ENCODE data around the gene NDUFAF7.

DNA sequence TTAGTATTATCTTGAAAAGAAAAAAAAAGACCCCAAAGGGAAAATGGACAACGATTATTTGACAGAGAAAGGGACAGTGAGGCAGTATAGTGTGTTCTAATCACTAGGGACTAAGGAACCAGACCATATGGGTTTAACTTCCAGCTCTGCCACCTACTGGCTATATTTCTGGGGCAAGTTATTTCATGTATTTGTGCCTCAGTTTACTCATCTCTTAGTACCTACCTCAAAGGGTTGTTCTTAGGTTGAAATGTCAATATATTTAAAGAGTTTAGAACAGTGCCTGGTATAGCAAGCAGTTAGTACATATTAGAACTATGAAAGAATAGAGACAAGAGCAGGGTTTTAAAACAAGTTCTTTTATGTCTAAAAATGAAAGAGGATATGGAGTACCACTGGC is 50.5 kb downstream of the NDUFAF7 start:
- no peak for TF ChIP-seq EZH2 (IDR thresholded peaks at IDR 0.05; ENCODE audit: borderline replicate concordance, low read depth, low read length, severe bottlenecking)
- TF ChIP-seq, protein P1, sequence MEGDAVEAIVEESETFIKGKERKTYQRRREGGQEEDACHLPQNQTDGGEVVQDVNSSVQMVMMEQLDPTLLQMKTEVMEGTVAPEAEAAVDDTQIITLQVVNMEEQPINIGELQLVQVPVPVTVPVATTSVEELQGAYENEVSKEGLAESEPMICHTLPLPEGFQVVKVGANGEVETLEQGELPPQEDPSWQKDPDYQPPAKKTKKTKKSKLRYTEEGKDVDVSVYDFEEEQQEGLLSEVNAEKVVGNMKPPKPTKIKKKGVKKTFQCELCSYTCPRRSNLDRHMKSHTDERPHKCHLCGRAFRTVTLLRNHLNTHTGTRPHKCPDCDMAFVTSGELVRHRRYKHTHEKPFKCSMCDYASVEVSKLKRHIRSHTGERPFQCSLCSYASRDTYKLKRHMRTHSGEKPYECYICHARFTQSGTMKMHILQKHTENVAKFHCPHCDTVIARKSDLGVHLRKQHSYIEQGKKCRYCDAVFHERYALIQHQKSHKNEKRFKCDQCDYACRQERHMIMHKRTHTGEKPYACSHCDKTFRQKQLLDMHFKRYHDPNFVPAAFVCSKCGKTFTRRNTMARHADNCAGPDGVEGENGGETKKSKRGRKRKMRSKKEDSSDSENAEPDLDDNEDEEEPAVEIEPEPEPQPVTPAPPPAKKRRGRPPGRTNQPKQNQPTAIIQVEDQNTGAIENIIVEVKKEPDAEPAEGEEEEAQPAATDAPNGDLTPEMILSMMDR (IDR thresholded peaks at IDR 0.05; ENCODE audit: borderline replicate concordance, extremely low read depth, low read length, poor library complexity, severe bottlenecking), result peak; percentile 37
